SKM-1 treated with dmso at 0.1 percent for 144 hours (cell line): ENCODE measurements around the gene ECSCR.
"Not testable (repeated sequence)": the region's sequence is repeated elsewhere in the genome, so short reads cannot be mapped to it uniquely, and the experiment has no call there.

Experiments used
- DNase-seq: peaks from one replicate; lab custom pipeline; 2025; ENCODE audit not compliant: unreplicated experiment; lab: John Stamatoyannopoulos, UW

ECSCR gene

GRCh38 chr5:139414581-139415130, 47.9 kb downstream of the ECSCR start:
- no peak for DNase-seq

DNA sequence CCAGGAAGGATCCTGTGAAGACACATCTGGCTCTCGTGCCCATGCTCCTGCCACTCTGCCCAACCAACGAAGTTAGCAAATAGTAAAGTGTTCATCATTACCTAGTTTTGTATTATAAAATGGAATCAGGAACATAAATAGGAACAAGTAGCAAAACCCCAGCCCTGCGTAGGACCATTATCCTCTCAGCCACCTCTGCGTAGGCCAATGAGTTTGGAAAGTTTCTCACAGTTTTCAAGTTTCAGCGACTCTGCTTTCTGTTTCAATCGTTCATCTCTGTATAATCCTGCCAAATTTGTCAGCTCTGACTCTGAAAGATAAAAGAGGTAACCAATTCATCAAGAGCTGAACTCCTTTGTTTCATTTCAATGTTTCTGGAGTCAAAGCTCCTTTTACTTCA, 48.6 kb downstream of the ECSCR start:
- DNase-seq = no peak

GRCh38 chr5:139413153-139413552, 49.4 kb downstream of the ECSCR start:
- no peak for DNase-seq

DNA sequence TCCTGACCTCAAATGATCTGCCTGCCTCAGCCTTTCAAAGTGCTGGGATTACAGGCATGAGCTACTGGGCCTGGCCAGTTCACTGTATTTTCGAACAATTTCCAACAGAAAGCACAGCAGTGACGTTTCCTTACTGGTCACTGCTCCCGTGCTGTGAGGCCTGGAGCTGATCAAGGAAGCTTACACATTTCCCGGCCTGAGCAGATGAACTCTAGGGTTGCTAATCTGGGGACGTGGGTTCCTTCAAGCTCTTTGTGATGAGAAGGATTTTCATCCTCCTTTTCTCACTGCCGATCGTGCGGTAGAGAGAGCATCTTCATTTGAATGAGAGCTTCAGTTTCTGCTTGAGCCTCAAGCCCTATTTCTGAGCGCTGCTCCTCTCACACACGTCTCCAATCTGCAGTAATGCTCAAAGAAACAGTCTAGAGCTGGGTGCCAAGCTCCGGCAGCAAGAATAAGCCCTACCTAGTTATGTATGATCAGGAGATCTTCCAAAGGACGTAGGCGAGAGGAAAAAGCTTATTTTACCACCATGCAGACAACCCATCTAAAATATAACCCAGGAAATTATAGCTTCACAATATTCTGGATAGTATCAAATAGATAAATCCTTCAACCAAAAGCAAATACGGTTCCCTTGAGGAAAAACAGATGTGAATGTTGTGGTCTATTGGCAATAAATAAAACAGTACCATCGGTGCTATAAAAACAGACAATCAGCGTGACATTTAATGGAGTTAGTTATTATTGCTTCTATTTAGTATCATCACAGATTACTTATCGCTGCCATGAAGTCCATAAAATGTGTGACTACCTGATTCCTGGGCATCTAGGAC, 51.3 kb downstream of the ECSCR start:
- no peak for DNase-seq

DNA sequence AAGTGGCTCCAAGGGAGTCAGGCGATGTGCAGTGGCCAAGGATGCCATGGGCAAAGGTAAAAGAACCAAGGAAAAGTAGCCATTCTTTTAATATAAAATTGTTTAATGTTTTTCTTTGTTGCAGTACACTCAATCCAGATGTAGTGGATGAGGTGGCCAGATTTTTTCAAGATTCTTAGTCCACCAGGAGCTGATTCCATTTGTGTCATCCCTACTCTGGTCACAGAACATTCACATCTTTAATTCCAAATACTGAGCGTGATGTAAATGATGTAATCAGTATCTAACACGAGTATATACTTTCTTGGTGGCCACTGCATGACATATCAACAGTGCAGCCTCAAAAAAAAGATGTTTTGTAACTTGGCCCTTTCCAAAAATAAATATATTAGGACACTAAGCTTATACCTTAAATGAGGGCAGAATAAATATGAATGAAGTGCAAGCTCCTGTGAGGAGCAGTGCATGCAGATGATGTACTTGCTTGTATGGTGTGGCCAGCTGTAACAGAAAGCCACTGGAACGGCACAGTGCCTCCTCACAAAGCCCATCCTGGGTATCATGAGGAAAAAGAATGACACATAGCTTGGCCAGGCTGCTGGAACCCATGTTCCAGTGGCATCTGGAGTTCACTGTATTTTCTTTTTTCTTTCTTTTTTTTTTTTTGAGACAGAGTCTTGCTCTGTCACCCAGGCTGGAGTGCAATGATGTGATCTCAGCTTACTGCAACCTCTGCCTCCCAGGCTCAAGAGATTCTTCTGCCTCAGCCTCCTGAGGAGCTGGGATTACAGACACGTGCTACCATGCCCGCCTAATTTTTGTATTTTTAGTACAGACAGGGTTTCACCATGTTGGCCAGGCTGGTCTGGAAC, 52.2 kb downstream of the ECSCR start:
- DNase-seq = no peak

DNA sequence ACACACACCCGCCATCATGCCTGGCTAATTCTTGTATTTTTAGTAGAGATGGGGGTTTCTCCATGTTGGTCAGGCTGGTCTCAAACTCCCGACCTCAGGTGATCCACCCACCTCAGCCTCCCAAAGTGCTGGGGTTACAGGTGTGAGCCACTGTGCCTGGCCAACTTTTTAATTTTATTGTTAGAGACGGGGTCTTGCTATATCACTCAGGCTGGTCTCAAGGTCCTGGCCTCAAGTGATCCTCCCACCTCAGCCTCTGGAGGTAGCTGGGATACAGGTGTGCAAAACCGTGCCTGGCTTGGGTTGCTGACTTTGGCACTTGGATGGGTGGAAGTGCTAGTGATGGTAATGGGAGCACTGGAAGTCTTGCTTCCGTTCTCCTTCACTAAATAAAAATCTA, 53.4 kb downstream of the ECSCR start:
- not testable (repeated sequence) for DNase-seq

GRCh38 chr5:139408191-139408590, 54.4 kb downstream of the ECSCR start:
- DNase-seq = no peak

DNA sequence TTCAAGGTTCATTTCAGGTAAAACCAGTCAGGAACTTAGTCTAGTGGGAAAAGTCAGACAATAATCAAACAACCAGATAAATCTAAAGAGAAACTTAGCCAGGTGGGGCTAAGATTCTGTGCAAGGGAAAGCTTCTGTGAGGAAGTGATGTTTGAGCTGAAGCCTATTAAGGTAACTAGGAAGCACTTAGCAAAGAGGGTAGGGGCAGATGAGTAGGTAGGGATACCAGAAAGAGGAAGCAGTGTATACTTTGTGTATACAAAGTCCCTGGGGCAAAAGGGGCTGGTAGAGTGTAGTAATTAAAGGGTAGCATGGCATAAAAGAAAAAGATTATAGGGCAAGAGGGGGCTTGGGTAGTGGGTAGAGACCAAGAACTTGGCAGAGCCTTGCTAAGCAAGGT, 55.0 kb downstream of the ECSCR start:
- DNase-seq = peak; percentile 77

- no peak for DNase-seq
These were observed 55.6 kb downstream of the ECSCR start for GRCh38 chr5:139406963-139407362.

- DNase-seq = no peak
These were observed 58.1 kb downstream of the ECSCR start for GRCh38 chr5:139404484-139404840.

DNA sequence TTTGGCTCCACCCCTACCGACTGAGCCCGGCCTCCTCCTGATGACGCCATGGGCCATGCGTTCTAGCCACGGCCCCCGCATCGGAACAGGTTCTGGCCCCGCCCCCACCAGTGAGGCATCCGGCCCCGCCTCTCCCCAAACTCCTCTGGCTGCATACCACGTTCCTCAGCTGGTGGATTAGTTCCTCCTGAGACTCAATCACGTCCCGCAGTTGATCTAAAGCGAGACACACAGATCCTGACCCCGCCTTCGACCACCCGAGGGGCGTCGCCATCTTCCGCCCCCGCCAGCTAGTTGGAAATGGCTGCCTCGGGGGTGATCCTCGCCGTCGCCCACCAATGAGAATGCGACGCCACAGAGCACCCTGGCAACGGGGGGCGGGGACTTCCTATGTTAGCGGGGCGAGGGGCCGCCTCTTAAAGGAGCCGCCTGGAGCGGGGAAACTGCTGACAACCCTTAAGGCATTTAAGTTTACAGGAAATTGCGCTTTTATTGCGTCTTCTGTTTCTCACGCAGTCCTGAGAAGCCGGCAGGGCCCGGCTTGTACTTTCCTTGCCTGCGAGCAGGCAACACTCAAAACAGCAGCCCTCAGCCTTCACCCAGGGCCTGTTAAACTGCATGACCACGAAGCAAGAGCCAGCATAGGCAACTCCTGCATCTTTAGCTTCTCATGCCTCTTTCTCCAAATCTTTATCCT, 58.6 kb downstream of the ECSCR start, which contains the start of gene SPATA24:
Gene SPATA24 (minus strand): TSS at position 303 of the 697 bp plus-strand sequence. CDS start 29 bp downstream, at position 274.
- peak; percentile 95 for DNase-seq

DNA sequence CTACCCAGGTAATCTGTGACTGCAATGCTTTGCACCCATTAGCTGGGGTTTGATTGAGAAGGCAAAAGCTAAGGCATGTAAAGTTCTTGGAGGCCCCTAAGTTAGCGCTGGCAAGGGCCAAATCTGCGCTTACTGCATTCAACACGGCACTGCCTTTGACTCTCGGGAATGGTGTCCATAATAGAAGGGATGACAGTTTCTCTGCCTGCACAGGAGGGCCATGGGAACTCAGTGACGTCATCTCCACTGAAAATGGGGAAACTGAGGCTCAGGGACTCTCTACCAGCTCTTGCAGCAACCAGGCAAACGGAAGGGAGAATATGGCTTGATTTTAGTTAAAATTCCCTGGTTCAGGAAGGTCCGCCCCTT, 59.1 kb downstream of the ECSCR start:
- DNase-seq = no peak

DNA sequence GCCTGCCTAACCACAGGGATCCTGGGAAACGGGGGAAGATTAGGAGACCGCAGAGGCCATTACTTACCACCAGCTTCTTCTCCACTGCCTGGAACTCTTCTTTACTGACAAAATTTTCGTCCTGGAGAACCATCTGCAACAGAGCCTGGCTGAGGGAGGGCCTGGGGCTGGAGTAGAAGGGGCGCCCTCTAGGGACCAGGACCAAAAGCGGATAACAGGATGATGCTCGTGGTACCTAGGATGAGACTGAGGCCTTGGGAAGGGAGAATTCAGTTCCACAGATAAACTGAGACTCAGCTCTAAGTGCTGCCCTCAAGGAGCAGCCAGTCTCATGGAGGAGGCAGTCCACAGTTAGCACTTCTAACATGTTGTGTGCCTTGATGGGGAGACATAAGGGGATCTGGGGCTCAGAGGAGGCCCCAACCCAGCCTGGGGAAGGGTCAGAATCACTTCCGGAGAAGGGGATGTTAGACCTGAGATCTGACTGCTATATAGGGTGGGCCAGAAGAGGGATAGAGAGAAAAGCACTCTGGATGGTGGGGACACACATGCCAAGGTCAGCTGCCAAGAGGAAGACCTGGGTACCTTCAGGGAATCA, 59.9 kb downstream of the ECSCR start:
- peak; percentile 43 for DNase-seq

- DNase-seq = no peak
These were observed 61.0 kb downstream of the ECSCR start for GRCh38 chr5:139401546-139401945.

DNA sequence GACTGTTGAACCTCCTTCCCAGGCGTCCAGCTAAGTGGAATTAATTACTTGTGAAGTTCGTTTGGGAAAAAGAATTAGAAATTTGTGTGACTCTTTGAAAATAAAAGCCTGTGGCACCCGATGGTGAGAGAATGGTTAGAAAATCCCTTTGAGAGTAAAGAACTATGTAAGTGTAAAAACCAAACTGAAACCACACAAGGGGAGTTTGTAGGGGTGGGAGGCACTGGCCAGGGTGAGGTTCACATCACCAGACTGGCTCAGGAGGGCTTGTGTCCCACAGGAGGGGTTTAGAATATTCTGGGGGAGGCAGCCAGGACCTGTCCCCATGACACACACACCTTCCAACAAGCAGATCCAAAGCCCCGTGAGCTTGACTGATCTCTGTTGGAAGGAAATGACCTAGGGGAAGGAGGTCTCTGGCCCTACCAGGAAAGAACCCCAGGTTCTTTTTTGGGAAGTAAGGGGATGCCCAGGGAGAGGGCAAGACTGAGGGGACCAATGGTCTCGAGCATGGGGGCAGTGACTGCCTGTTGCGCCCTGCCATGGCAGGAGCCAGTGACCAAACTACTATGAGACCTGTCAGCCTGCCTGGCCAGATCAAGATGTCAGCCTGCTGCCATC, 62.9 kb downstream of the ECSCR start:
- no peak for DNase-seq
